Cardiac atrium fibroblast (primary cell): Measurements from ENCODE around the gene CHCHD2. TPM values are rescaled to one million over a fixed set of nuclear protein-coding genes. Genes with fewer than 3 reads are reported as not detected.

Source experiments
- total RNA-seq: library from RNA; depleted of rRNA; stranded (reverse); fragments of >200 nt; gene quantifications from 2 replicates; pipeline ENCODE4 v1.2.3, GENCODE V29; 2015

The CHCHD2 gene, protein sequence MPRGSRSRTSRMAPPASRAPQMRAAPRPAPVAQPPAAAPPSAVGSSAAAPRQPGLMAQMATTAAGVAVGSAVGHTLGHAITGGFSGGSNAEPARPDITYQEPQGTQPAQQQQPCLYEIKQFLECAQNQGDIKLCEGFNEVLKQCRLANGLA
- 382 and 398 TPM in 2 replicates for total RNA-seq

GRCh38 chr7:56106108-56107073 lies at the start of gene CHCHD2:
Gene CHCHD2, minus strand, starts transcription at chr7:56106476. Its CDS starts 63 bp downstream, at chr7:56106413.

DNA sequence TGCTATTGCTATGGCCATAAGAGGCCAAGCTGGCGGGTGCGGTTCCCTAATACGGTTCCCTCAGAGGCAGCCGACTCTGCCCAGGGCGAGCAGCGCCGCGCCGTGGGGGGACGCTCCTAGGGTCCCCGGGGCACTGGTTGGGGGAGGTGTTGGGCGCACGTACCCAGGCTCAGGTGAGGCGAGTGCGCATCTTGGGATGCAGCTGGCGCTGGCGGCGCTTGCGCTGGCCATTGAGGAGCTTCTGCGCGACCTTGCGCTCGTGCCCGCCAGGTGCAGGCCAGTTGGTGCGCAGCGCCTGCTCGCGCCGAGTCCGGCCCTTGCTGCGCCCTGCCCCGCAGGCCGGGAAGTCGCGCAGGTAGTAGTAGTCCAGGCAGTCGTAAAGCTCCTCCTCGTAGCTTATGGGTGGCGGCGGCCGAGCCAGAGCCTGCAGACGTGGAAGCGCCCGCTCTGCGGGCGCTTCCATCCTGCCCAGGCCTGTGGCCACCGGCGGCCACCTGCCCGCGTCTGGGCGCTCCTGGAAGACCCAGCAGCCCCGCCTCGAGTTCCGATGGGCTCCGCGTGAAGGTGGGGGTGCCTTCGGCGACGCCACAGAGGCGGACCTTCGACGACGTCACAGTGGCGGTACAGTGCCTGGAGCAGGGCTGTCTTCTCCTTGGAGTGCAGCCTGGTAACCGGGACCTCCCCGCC lies 9.7 kb upstream of the CHCHD2 start, which contains the start of gene NUPR2:
Gene NUPR2 (minus strand): TSS at position 566 of the 687 bp plus-strand sequence. CDS start 103 bp downstream, at position 463.

DNA sequence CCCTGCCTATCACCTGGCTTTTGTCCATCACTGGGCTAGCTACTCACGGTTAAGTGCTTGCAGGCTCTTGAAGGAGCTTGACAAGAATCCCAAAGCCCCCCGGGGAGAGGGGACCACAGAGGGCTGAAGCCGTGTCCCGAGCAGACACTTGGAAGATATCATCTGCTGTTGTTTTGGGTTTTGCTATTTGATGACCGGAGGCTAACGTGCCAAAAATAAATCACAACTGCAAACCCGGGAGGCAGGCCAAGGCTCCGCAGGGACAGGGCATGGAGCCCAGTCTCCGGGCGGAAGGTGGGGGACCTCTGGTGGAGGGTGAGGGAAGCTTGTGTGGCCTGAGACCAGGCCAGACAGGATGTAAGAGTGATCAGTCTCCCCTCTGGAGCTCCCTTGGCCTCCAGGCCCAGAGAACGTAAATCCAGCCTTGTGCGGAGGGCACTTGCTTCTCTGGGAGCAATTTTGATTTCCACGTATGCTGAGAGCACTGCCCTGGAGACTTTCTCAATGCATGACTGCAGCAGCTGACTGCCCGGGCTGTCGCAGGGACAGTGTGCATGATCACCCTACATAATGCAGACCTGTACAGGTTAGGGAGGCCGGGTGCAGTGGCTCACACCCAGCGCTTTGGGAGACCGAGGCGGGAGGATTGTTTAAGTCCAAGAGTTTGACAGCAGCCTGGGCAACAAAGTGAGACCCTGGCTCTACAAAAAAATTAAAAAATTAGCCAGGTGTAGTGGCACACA lies 13.3 kb downstream of the CHCHD2 start, which contains the start of gene PHKG1:
Gene PHKG1 (minus strand): TSS at position 164 of the 743 bp plus-strand sequence. CDS start 4,011 bp downstream, outside the sequence.

DNA sequence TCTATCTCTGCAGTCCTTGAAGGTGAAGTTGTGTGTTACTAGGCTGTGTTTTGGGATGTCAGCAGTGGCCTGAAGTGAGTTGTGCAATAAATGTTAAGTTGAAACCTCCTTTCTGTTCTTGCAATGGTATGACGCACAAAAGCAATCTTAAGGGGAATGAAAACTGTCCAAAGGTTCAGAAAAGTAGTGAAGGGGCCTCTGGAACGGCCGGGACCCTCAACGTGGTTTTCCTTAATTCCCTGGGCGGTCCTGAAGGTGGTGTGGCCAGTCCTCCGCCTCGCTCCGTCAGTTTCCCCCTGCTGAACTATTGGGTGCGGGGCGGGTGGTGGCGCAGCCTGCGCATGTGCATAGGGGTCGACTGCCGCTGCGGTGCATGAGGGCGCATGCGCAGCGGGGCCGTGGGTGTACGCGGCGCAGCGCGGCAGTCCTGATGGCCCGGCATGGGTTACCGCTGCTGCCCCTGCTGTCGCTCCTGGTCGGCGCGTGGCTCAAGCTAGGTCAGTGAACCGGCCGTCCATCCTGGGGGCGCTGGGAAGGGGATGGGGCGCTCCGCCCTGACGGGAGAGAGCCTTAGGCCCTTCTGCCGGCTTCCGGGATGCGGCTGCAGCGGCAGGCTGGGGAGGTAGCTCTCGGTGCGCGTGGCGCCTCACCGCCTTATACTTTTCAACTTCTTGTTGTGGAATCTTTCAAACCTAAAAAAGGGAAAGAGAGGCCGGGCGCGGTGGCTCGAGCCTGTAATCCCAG lies 42.2 kb downstream of the CHCHD2 start, which contains the start of gene SUMF2:
Gene SUMF2 (plus strand): TSS at position 405 of the 744 bp plus-strand sequence. CDS start 26 bp downstream, at position 431.

Other genes starting within 250 kb of the CHCHD2 start
- gene SEPTIN14, start 243.7 kb downstream of the CHCHD2 start, total RNA-seq = not detected in 2 replicates
- 0.18 and 3.7 TPM in 2 replicates for gene ZNF713, start 219.0 kb downstream of the CHCHD2 start, total RNA-seq
- 11.0 and 11.6 TPM in 2 replicates for gene MRPS17, start 154.6 kb downstream of the CHCHD2 start, total RNA-seq
- 37.7 and 46.2 TPM in 2 replicates for gene NIPSNAP2, start 141.9 kb downstream of the CHCHD2 start, total RNA-seq
- 37.4 and 57.8 TPM in 2 replicates for gene PSPH, start 55.0 kb downstream of the CHCHD2 start, total RNA-seq
- 78.5 and 104 TPM in 2 replicates for gene CCT6A, start 54.7 kb downstream of the CHCHD2 start, total RNA-seq
- 144 and 152 TPM in 2 replicates for gene SUMF2, start 42.2 kb downstream of the CHCHD2 start, total RNA-seq
- not detected in 2 replicates for gene PHKG1, start 13.5 kb downstream of the CHCHD2 start, total RNA-seq
- gene NUPR2, start 9.9 kb upstream of the CHCHD2 start, total RNA-seq = not detected in 2 replicates